K562 (cell line): Measurements from ENCODE around the gene PHETA2. TPM values are rescaled to one million over a fixed set of nuclear protein-coding genes. Genes with fewer than 3 reads are reported as not detected.

Experiments
- BACH1 ChIP-seq: fragments of 200-800 bp; sonication (Bioruptor generic); IDR thresholded peaks from 2 replicates; pipeline ENCODE4 v1.6.1; 2016; ENCODE audit warnings: missing genetic modification characterization, missing compliant biosample characterization
- BCLAF1 ChIP-seq, 2 experiments: fragments of 450-650 bp in 1 of 2; IDR thresholded peaks; 2 replicates each; pipeline ENCODE4 v1.6.1; 2011 to 2017; ENCODE audit warnings: low read depth in 2 of 2, antibody characterized with exemption in 1 of 2, borderline replicate concordance in 1 of 2, low read length in 1 of 2, mild to moderate bottlenecking in 1 of 2, mixed read lengths in 1 of 2; ENCODE audit not compliant: control insufficient read depth in 1 of 2
- CBX3 ChIP-seq, 2 experiments: IDR thresholded peaks; 1 replicate in 1 of 2; 2 replicates in 1 of 2; pipeline ENCODE4 v1.6.1; 2012; ENCODE audit warnings: inconsistent platforms in 2 of 2, low read length in 2 of 2, borderline replicate concordance in 1 of 2, control low read depth in 1 of 2
- HEY1 ChIP-seq: fragments of 250-450 bp; sonication (Bioruptor Pico); IDR thresholded peaks from 2 replicates; pipeline ENCODE4 v1.5.0; 2020; ENCODE audit warnings: mild to moderate bottlenecking, moderate library complexity, borderline replicate concordance
- NFIX ChIP-seq: fragments of 250-450 bp; sonication (Bioruptor Pico); IDR thresholded peaks from 2 replicates; pipeline ENCODE4 v1.4.0; 2020; ENCODE audit warnings: low read depth, mild to moderate bottlenecking, moderate library complexity
- RNF219 ChIP-seq: fragments of 250-450 bp; sonication (Bioruptor Pico); IDR thresholded peaks from 2 replicates; pipeline ENCODE4 v1.5.0; 2022; ENCODE audit warnings: mild to moderate bottlenecking
- SMARCA4 ChIP-seq: fragments of 450-650 bp; IDR thresholded peaks from 2 replicates; pipeline ENCODE4 v1.6.1; 2016
- ZNF445 ChIP-seq: fragments of 250-450 bp; sonication (Bioruptor Pico); IDR thresholded peaks from 2 replicates; pipeline ENCODE4 v1.4.0; 2020; ENCODE audit warnings: low read depth, mild to moderate bottlenecking, moderate library complexity
- polyA plus RNA-seq, 8 experiments: library from polyadenylated mRNA; depleted of rRNA in 4 of 8; stranded (reverse) in 5 of 8; unstranded in 3 of 8; fragments of >200 nt; fragmentation: Nextera tagmentation in 2 of 8; fragmentation: Illumina TruSeq in 1 of 8; extraction: Ambion mirVana in 2 of 8; extraction: Trizol in 1 of 8; gene quantifications; 2 replicates each; pipeline versions ENCODE4 v1.2.1 to v1.2.3, GENCODE V29; 2011 to 2014; ENCODE audit warnings: inconsistent platforms in 1 of 8, missing spikeins in 1 of 8
- total RNA-seq, 7 experiments: library from RNA; depleted of rRNA in 6 of 7; stranded (reverse); fragments of >200 nt in 6 of 7; fragmentation: Illumina TruSeq in 2 of 7; extraction: Trizol in 2 of 7; gene quantifications; 2 replicates each; pipeline versions ENCODE4 v1.2.1 to v1.2.3, GENCODE V29; 2011 to 2021; ENCODE audit warnings: low replicate concordance in 1 of 7
- TF ChIP-seq, protein P1 (sequence below): fragments of 450-650 bp; IDR thresholded peaks from 2 replicates; pipeline ENCODE4 v1.6.1; 2016; ENCODE audit warnings: mild to moderate bottlenecking, moderate library complexity

The PHETA2 gene
- total and polyA plus RNA-seq, 9 of the 15 experiments (the other 6 are each of a cell fraction or from before 2014, with no cell fraction given): 0.07 to 0.22 (median 0.08) TPM; not detected in 5

DNA sequence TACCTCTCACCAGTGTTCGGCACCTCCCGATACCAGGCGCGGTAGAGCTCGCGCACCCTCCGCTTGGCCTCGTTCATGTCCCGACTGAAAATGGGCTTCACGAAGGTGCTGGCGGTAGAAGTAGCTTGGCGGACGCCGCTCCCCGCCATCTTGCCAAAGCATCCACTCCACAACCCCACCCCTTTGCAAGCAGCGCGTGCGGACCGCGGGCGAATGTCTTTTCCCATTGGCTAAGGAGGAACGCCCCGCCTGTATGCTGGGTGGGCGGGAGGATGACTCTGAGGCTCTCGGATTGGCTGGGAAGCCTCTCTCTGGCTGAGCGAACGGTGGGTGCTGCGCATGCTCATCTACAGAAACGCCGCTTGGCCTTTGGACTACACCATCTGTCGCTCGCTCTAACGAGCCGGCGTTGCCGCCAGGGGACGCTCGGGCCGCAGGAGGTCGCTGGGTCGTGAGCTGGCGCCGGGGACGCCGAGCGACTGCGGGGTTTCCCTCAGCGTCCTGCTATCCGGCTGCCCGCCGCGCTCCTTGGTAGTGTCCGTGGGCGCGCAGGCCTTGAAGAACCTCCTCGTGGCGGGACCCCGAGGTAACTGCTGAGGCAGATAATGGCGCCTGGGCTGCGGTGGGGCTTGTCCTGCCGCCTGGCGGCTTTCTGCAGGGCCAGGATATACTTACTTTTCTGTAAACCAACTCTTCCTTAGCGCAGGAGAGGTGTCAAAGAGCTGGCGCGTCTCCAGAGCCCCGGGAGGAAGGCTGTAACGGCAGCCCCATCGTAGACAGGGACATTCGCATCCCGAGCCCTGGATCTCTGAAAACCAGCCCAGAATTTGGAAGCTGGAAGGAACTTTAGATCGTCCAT lies 16.8 kb downstream of the PHETA2 start, which contains the start of gene NDUFA6 (continued):
- 0 out of 4 replicates have a peak, but pooled peaks of 1 of the 2 experiments have one; percentile 24 for TF ChIP-seq BCLAF1 (IDR thresholded peaks at IDR 0.05; ENCODE audit: borderline replicate concordance in 1 of 2, control insufficient read depth in 1 of 2, low read depth in 2 of 2, low read length in 1 of 2)
- TF ChIP-seq SMARCA4: no peak
- TF ChIP-seq HEY1: no peak
- TF ChIP-seq, protein P1, sequence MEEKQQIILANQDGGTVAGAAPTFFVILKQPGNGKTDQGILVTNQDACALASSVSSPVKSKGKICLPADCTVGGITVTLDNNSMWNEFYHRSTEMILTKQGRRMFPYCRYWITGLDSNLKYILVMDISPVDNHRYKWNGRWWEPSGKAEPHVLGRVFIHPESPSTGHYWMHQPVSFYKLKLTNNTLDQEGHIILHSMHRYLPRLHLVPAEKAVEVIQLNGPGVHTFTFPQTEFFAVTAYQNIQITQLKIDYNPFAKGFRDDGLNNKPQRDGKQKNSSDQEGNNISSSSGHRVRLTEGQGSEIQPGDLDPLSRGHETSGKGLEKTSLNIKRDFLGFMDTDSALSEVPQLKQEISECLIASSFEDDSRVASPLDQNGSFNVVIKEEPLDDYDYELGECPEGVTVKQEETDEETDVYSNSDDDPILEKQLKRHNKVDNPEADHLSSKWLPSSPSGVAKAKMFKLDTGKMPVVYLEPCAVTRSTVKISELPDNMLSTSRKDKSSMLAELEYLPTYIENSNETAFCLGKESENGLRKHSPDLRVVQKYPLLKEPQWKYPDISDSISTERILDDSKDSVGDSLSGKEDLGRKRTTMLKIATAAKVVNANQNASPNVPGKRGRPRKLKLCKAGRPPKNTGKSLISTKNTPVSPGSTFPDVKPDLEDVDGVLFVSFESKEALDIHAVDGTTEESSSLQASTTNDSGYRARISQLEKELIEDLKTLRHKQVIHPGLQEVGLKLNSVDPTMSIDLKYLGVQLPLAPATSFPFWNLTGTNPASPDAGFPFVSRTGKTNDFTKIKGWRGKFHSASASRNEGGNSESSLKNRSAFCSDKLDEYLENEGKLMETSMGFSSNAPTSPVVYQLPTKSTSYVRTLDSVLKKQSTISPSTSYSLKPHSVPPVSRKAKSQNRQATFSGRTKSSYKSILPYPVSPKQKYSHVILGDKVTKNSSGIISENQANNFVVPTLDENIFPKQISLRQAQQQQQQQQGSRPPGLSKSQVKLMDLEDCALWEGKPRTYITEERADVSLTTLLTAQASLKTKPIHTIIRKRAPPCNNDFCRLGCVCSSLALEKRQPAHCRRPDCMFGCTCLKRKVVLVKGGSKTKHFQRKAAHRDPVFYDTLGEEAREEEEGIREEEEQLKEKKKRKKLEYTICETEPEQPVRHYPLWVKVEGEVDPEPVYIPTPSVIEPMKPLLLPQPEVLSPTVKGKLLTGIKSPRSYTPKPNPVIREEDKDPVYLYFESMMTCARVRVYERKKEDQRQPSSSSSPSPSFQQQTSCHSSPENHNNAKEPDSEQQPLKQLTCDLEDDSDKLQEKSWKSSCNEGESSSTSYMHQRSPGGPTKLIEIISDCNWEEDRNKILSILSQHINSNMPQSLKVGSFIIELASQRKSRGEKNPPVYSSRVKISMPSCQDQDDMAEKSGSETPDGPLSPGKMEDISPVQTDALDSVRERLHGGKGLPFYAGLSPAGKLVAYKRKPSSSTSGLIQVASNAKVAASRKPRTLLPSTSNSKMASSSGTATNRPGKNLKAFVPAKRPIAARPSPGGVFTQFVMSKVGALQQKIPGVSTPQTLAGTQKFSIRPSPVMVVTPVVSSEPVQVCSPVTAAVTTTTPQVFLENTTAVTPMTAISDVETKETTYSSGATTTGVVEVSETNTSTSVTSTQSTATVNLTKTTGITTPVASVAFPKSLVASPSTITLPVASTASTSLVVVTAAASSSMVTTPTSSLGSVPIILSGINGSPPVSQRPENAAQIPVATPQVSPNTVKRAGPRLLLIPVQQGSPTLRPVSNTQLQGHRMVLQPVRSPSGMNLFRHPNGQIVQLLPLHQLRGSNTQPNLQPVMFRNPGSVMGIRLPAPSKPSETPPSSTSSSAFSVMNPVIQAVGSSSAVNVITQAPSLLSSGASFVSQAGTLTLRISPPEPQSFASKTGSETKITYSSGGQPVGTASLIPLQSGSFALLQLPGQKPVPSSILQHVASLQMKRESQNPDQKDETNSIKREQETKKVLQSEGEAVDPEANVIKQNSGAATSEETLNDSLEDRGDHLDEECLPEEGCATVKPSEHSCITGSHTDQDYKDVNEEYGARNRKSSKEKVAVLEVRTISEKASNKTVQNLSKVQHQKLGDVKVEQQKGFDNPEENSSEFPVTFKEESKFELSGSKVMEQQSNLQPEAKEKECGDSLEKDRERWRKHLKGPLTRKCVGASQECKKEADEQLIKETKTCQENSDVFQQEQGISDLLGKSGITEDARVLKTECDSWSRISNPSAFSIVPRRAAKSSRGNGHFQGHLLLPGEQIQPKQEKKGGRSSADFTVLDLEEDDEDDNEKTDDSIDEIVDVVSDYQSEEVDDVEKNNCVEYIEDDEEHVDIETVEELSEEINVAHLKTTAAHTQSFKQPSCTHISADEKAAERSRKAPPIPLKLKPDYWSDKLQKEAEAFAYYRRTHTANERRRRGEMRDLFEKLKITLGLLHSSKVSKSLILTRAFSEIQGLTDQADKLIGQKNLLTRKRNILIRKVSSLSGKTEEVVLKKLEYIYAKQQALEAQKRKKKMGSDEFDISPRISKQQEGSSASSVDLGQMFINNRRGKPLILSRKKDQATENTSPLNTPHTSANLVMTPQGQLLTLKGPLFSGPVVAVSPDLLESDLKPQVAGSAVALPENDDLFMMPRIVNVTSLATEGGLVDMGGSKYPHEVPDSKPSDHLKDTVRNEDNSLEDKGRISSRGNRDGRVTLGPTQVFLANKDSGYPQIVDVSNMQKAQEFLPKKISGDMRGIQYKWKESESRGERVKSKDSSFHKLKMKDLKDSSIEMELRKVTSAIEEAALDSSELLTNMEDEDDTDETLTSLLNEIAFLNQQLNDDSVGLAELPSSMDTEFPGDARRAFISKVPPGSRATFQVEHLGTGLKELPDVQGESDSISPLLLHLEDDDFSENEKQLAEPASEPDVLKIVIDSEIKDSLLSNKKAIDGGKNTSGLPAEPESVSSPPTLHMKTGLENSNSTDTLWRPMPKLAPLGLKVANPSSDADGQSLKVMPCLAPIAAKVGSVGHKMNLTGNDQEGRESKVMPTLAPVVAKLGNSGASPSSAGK: peak; percentile 77
- no peak for TF ChIP-seq RNF219
- TF ChIP-seq ZNF445 (CRISPR knock-in tag): no peak
- no peak for TF ChIP-seq NFIX
- no peak for TF ChIP-seq BACH1 (tag)
- no peak for TF ChIP-seq CBX3 (IDR thresholded peaks at IDR 0.05; ENCODE audit: borderline replicate concordance in 1 of 2, low read length in 2 of 2)
